Bronchial epithelial cell (primary cell): ENCODE data around the gene SLC4A4. TPM values are rescaled to one million over a fixed set of nuclear protein-coding genes. Genes with fewer than 3 reads are reported as not detected.
A peak's percentile ranks its signal among the peaks of the same experiment; 100 is the strongest.

Experiments used
- DNase-seq: peaks from one replicate; pipeline ENCODE4 v3.0.0-alpha.2; 2010; ENCODE audit warnings: low read depth
- FAIRE-seq: peaks from 2 replicates; lab custom pipeline; 2011; peaks lifted over from hg19 to GRCh38; lab: Jason Lieb, UNC
- H3K27me3 ChIP-seq: 2 replicates; pipeline ENCODE4 v1.5.1; 2011; ENCODE audit warnings: low read length; ENCODE audit not compliant: control insufficient read depth, insufficient read depth
- H3K36me3 ChIP-seq: 2 replicates; pipeline ENCODE4 v1.5.1; 2011; ENCODE audit warnings: low read length; ENCODE audit not compliant: control insufficient read depth, insufficient read depth
- H3K4me3 ChIP-seq: 2 replicates; pipeline ENCODE4 v1.5.1; 2011; ENCODE audit warnings: mild to moderate bottlenecking, low read depth, low read length, control low read depth
- CTCF ChIP-seq: IDR thresholded peaks from 2 replicates; pipeline ENCODE4 v1.5.1; 2011; ENCODE audit warnings: mild to moderate bottlenecking, moderate library complexity, low read length, control low read depth, inconsistent platforms; ENCODE audit not compliant: insufficient read depth, severe bottlenecking
- total RNA-seq: library from RNA; depleted of rRNA; stranded (reverse); fragments of >200 nt; gene quantifications from 2 replicates; pipeline ENCODE4 v1.2.1, GENCODE V29; 2014

SLC4A4 gene
- total RNA-seq, 1 donor from 2014 or later, result 0.26 TPM

DNA sequence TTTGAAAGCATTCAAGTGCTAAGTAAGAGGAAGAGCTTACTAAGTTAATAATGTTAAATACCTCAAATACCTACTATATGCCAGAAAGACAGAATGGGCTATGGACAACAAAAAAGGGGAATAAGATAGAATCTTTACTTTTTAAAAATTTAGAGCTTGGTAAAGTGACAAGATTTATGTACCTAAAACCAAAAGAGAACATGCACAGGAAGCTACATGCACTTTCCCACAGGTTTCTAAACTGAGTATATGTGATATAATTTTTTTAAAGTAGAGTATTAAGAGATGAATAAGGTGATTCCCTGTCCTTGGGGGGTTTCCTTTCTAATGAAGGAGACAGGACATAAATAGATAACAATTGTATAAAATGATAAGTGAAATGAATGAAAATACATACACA lies 30.7 kb downstream of the SLC4A4 start:
- no peak overlapping the region for H3K4me3 ChIP-seq
- no peaks in the 10 kb centered on the region for H3K27me3 ChIP-seq
- no peak for TF ChIP-seq CTCF
- no peak for DNase-seq
- H3K36me3 ChIP-seq, result no peaks in the 10 kb centered on the region
- no peak for FAIRE-seq

DNA sequence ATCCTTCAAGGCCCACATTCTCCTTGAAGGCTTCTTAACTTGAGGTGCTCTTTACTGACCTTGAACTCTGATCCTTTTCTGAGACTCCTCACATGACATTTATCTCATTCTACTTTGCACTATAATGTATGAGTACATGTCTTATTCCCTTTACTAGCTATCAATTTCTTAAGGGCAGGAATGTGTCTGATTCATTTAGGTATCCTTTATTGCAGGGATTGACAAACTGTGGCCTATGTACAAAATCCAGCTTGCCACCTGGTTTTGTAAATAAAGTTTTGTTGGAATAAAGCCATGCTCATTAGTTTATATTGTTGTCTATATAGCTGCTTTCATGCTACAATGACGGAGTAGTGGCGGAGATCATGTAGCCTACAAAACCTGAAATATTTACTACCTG lies 36.7 kb downstream of the SLC4A4 start:
- no peaks in the 10 kb centered on the region for H3K36me3 ChIP-seq
- FAIRE-seq (no peak), DNase-seq (no peak)
- no peak overlapping the region for H3K4me3 ChIP-seq
- no peaks in the 10 kb centered on the region for H3K27me3 ChIP-seq
- TF ChIP-seq CTCF, result no peak

DNA sequence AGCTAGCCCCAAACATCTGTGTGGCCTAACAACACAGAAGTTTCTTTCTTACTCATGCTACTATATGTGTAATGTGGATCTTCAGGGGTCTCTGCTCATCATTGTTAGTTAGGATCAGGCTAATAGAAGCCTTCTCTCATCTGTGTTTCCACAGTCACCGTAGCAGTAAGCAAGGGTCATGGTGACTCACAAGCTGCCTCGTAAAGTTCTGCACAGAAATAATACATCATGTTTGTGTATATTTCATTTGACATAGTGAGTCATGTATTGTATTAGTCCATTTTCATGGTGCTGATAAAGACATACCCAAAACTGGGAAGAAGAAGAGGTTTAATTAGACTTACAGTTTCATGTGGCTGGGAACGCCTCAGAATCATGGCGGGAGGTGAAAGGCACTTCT lies 38.7 kb downstream of the SLC4A4 start:
- H3K27me3 ChIP-seq, result no peaks in the 10 kb centered on the region
- no peaks in the 10 kb centered on the region for H3K36me3 ChIP-seq
- H3K4me3 ChIP-seq, result no peak overlapping the region
- no peak for TF ChIP-seq CTCF
- peak; percentile 81 for DNase-seq
- no peak for FAIRE-seq

- H3K27me3 ChIP-seq, result no peaks in the 10 kb centered on the region
- FAIRE-seq (no peak), DNase-seq (no peak)
- H3K36me3 ChIP-seq, result no peaks in the 10 kb centered on the region
- H3K4me3 ChIP-seq, result no peak overlapping the region
- TF ChIP-seq CTCF, result no peak
Observed at GRCh38 chr4:71379126-71379525, 40.3 kb downstream of the SLC4A4 start.

DNA sequence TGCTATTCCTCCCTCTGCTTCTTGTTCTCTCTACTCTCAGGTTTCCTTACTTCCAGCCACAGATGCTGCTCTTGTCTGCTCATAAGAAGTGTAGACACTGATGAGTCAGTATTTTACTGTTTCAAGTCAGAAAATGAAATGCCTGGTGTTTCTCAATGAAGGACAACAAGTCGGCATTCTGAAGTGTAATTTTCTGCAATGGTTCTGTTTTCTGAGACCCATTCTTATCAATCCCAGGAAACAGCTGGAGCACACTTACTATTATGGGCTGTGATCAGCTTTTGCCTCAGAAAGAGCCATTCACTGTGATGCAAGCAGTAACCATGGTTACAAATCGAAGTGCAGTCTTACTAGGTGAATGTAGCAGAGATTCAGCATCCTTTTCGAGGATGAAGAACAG lies 42.0 kb downstream of the SLC4A4 start:
- H3K27me3 ChIP-seq, result no peaks in the 10 kb centered on the region
- H3K36me3 ChIP-seq, result no peaks in the 10 kb centered on the region
- DNase-seq (peak; percentile 29), FAIRE-seq (no peak)
- TF ChIP-seq CTCF, result no peak
- H3K4me3 ChIP-seq, result no peak overlapping the region

GRCh38 chr4:71382125-71382899 lies 43.5 kb downstream of the SLC4A4 start:
- FAIRE-seq, result no peak
- Histone ChIP-seq H3K27me3 (no peaks in the 10 kb centered on the region), H3K4me3 (no peak overlapping the region), H3K36me3 (no peaks in the 10 kb centered on the region)
- DNase-seq, result no peak
- TF ChIP-seq CTCF, result no peak
